Keratinocyte (primary cell): ENCODE measurements around the gene SMPD2.

Experiments used
- CTCF ChIP-seq, 3 experiments: IDR thresholded peaks in 1 of 3; conservative IDR thresholded peaks in 1 of 3; optimal IDR thresholded peaks in 1 of 3; 2 replicates in 2 of 3; 3 replicates in 1 of 3; pipeline versions ENCODE3 to v1.5.1; 2011; ENCODE audit warnings: low read length in 3 of 3, mild to moderate bottlenecking in 3 of 3, moderate library complexity in 2 of 3, control low read depth in 1 of 3, inconsistent platforms in 1 of 3; ENCODE audit not compliant: insufficient read depth in 2 of 3; ENCODE audit errors: extremely low read depth in 1 of 3
- EZH2 ChIP-seq: IDR thresholded peaks from one replicate; pipeline ENCODE4 v1.6.1; 2012; ENCODE audit warnings: inconsistent platforms, mild to moderate bottlenecking, low read length, moderate library complexity

GRCh38 chr6:109473120-109473519 is 32.6 kb downstream of the SMPD2 start:
- TF ChIP-seq CTCF (optimal IDR thresholded peaks at IDR 0.05 in 1 of 3, IDR thresholded peaks at IDR 0.05 in 1 of 3, conservative IDR thresholded peaks at IDR 0.05 in 1 of 3; ENCODE audit: extremely low read depth in 1 of 3, insufficient read depth in 2 of 3, low read length in 3 of 3) = no peak
- TF ChIP-seq EZH2 = no peak
